Keratinocyte (primary cell): ENCODE results near the gene ARNT2. TPM values are rescaled to one million over a fixed set of nuclear protein-coding genes. Genes with fewer than 3 reads are reported as not detected.
"Not testable (repeated sequence)": the region's sequence is repeated elsewhere in the genome, so short reads cannot be mapped to it uniquely, and the experiment has no call there.

Experiments used
- DNase-seq: peaks from one replicate; pipeline ENCODE4 v3.0.0-alpha.2; 2011; ENCODE audit warnings: low read depth, missing footprints, low spot score
- FAIRE-seq: peaks from 2 replicates; lab custom pipeline; 2011; peaks lifted over from hg19 to GRCh38; lab: Jason Lieb, UNC
- H2AFZ ChIP-seq: 2 replicates; pipeline ENCODE4 v1.6.0; 2012; ENCODE audit warnings: low read length, control low read depth, inconsistent platforms; ENCODE audit not compliant: control insufficient read depth
- H3K27ac ChIP-seq: 2 replicates; pipeline ENCODE4 v1.5.1; 2011; ENCODE audit warnings: low read length; ENCODE audit not compliant: control insufficient read depth, insufficient read depth
- H3K27me3 ChIP-seq: 3 replicates; pipeline ENCODE4 v1.6.0; 2011; ENCODE audit warnings: low read length; ENCODE audit not compliant: control insufficient read depth, insufficient read depth; ENCODE audit errors: extremely low read depth
- H3K36me3 ChIP-seq, 2 experiments: 2 replicates in 1 of 2; 3 replicates in 1 of 2; pipeline ENCODE4 v1.5.1; 2011; ENCODE audit warnings: low read length in 2 of 2, mild to moderate bottlenecking in 1 of 2; ENCODE audit not compliant: control insufficient read depth in 2 of 2, insufficient read depth in 2 of 2; ENCODE audit errors: extremely low read depth in 1 of 2
- H3K4me1 ChIP-seq: 3 replicates; pipeline ENCODE4 v1.5.1; 2011; ENCODE audit warnings: low read length; ENCODE audit not compliant: control insufficient read depth, insufficient read depth; ENCODE audit errors: extremely low read depth
- H3K4me2 ChIP-seq: 3 replicates; pipeline ENCODE4 v1.6.0; 2011; ENCODE audit warnings: low read depth, low read length; ENCODE audit not compliant: control insufficient read depth, insufficient read depth; ENCODE audit errors: extremely low read depth
- H3K4me3 ChIP-seq, 3 experiments: fragments of 200-600 bp in 1 of 3; sonication (generic) in 1 of 3; 2 replicates in 2 of 3; 3 replicates in 1 of 3; pipeline ENCODE4 v1.5.1; 2011 to 2016; ENCODE audit warnings: low read length in 3 of 3, mild to moderate bottlenecking in 3 of 3, control low read depth in 2 of 3, inconsistent platforms in 1 of 3, low read depth in 1 of 3, mixed read lengths in 1 of 3, mixed run types in 1 of 3, moderate library complexity in 1 of 3; ENCODE audit not compliant: control insufficient read depth in 2 of 3, insufficient read depth in 2 of 3; ENCODE audit errors: extremely low read depth in 1 of 3
- H3K79me2 ChIP-seq: 2 replicates; pipeline ENCODE4 v1.6.0; 2012; ENCODE audit warnings: low read length; ENCODE audit not compliant: control insufficient read depth, insufficient read depth
- H3K9ac ChIP-seq: 3 replicates; pipeline ENCODE4 v1.6.0; 2011; ENCODE audit warnings: low read length; ENCODE audit not compliant: control insufficient read depth, insufficient read depth; ENCODE audit errors: extremely low read depth
- H3K9me1 ChIP-seq: 3 replicates; pipeline ENCODE4 v1.6.0; 2011; ENCODE audit warnings: low read length; ENCODE audit not compliant: control insufficient read depth, insufficient read depth; ENCODE audit errors: extremely low read depth
- H3K9me3 ChIP-seq: 2 replicates; pipeline ENCODE4 v1.5.1; 2012; ENCODE audit warnings: low read depth, low read length; ENCODE audit not compliant: control insufficient read depth
- H4K20me1 ChIP-seq: 3 replicates; pipeline ENCODE4 v1.6.0; 2011; ENCODE audit warnings: low read length; ENCODE audit not compliant: control insufficient read depth, insufficient read depth; ENCODE audit errors: extremely low read depth
- CTCF ChIP-seq, 3 experiments: IDR thresholded peaks in 1 of 3; conservative IDR thresholded peaks in 1 of 3; optimal IDR thresholded peaks in 1 of 3; 2 replicates in 2 of 3; 3 replicates in 1 of 3; pipeline versions ENCODE3 to v1.5.1; 2011; ENCODE audit warnings: low read length in 3 of 3, mild to moderate bottlenecking in 3 of 3, moderate library complexity in 2 of 3, control low read depth in 1 of 3, inconsistent platforms in 1 of 3; ENCODE audit not compliant: insufficient read depth in 2 of 3; ENCODE audit errors: extremely low read depth in 1 of 3
- EZH2 ChIP-seq: IDR thresholded peaks from one replicate; pipeline ENCODE4 v1.6.1; 2012; ENCODE audit warnings: inconsistent platforms, mild to moderate bottlenecking, low read length, moderate library complexity
- dilution Hi-C: fragments of 300-500 bp; cut with MboI; formaldehyde crosslinking; loops from one replicate; pipeline ENCODE4 v1.7.0; 2020; ENCODE audit warnings: low sequenced_read_pairs; ENCODE audit not compliant: extremely low pct_ligation_motif_present
- polyA plus RNA-seq, 5 experiments: library from polyadenylated mRNA; depleted of rRNA in 3 of 5; stranded (reverse) in 3 of 5; stranded (forward) in 1 of 5; unstranded in 1 of 5; fragments of >200 nt; gene quantifications; 1 replicate in 1 of 5; 2 replicates in 3 of 5; 3 replicates in 1 of 5; pipeline versions ENCODE4 v1.2.1 to v1.2.3, GENCODE V29; 2011 to 2012; ENCODE audit warnings: missing spikeins in 2 of 5, low read depth in 1 of 5, low replicate concordance in 1 of 5

ARNT2 gene
- polyA plus RNA-seq, 1 donor (not counting 4 experiments of a cell fraction or from before 2014, with no cell fraction given), result 0.16 TPM

- Histone ChIP-seq H3K9me1 (no peaks in the 10 kb centered on the region), H3K36me3 (no peaks in the 10 kb centered on the region), H2AFZ (no peak overlapping the region), H3K9me3 (no peaks in the 10 kb centered on the region), H3K9ac (no peak overlapping the region), H3K4me1 (no peaks in the 10 kb centered on the region), H4K20me1 (no peaks in the 10 kb centered on the region), H3K27ac (no peak overlapping the region), H3K4me2 (no peak overlapping the region), H3K79me2 (no peaks in the 10 kb centered on the region), H3K27me3 (no peaks in the 10 kb centered on the region), H3K4me3 (no peak overlapping the region)
- no peak for FAIRE-seq
- TF ChIP-seq CTCF (optimal IDR thresholded peaks at IDR 0.05 in 1 of 3, IDR thresholded peaks at IDR 0.05 in 1 of 3, conservative IDR thresholded peaks at IDR 0.05 in 1 of 3; ENCODE audit: extremely low read depth in 1 of 3, insufficient read depth in 2 of 3, low read length in 3 of 3), result no peak
- no peak for TF ChIP-seq EZH2
- dilution Hi-C loops, result no loop called here
- no peak for DNase-seq
Observed at GRCh38 chr15:80389370-80389769, 14.8 kb upstream of the ARNT2 start.

GRCh38 chr15:80390942-80391341, 13.2 kb upstream of the ARNT2 start:
- dilution Hi-C loops, H3K27me3 ChIP-seq: not testable (repeated sequence)

GRCh38 chr15:80395616-80396015, 8.6 kb upstream of the ARNT2 start:
- H3K27me3 ChIP-seq, result peaks cover 11% of the 10 kb centered on the region
- dilution Hi-C loops, result no loop called here

More at GRCh38 chr15:80390942-80391341, 13.2 kb upstream of the ARNT2 start:
- not testable (repeated sequence) for H3K36me3 ChIP-seq, H3K4me3 ChIP-seq, H3K9ac ChIP-seq, H4K20me1 ChIP-seq, H2AFZ ChIP-seq, FAIRE-seq, DNase-seq, H3K27ac ChIP-seq, H3K79me2 ChIP-seq, H3K9me1 ChIP-seq, H3K4me1 ChIP-seq, H3K4me2 ChIP-seq, H3K9me3 ChIP-seq

More at GRCh38 chr15:80395616-80396015, 8.6 kb upstream of the ARNT2 start:
- no peaks in the 10 kb centered on the region for H3K9me3 ChIP-seq
- no peaks in the 10 kb centered on the region for H3K4me1 ChIP-seq
- TF ChIP-seq CTCF (optimal IDR thresholded peaks at IDR 0.05 in 1 of 3, IDR thresholded peaks at IDR 0.05 in 1 of 3, conservative IDR thresholded peaks at IDR 0.05 in 1 of 3; ENCODE audit: extremely low read depth in 1 of 3, insufficient read depth in 2 of 3, low read length in 3 of 3) (no peak), EZH2 (no peak)
- H3K9me1 ChIP-seq, result no peaks in the 10 kb centered on the region
- no peak for DNase-seq
- H3K9ac ChIP-seq, result no peak overlapping the region
- no peak overlapping the region for H3K4me3 ChIP-seq
- no peaks in the 10 kb centered on the region for H3K79me2 ChIP-seq
- no peaks in the 10 kb centered on the region for H4K20me1 ChIP-seq
- H3K27ac ChIP-seq, result no peak overlapping the region
- no peak for FAIRE-seq
- H2AFZ ChIP-seq, result no peak overlapping the region
- no peak overlapping the region for H3K4me2 ChIP-seq
- no peaks in the 10 kb centered on the region for H3K36me3 ChIP-seq
